ENCODE measurements around the gene OVOL1. TPM values are rescaled to one million over a fixed set of nuclear protein-coding genes. Genes with fewer than 3 reads are reported as not detected.
"Not testable (repeated sequence)": the region's sequence is repeated elsewhere in the genome, so short reads cannot be mapped to it uniquely, and the experiment has no call there.

The OVOL1 gene
- total RNA-seq, 1 donor from 2014 or later: 49.0 TPM

DNA sequence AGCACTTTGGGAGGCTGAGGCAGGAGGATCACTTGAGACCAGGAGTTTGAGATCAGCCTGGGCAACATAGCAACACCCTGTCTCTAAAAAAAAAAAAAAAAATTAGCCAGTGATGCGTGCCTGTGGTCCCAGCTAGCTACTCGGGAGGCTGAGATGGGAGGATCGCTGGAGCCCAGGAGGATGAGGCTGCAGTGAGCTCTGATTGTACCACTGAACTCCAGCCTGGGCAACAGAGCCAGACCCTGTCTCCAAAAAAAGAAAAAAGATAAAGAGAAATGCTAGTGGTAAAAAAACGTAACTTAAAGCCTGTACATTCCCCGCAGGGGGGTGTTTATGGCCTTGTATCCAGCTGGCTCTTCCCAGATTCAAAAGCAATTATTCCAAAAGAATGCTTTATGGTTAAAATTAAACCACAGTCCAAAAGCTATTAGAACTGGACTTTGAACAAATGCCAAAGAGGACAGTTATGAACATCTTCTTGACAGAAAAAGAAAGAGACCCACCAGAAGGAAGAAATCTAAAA lies 30.5 kb downstream of the OVOL1 start:
- ATAC-seq: no peak

DNA sequence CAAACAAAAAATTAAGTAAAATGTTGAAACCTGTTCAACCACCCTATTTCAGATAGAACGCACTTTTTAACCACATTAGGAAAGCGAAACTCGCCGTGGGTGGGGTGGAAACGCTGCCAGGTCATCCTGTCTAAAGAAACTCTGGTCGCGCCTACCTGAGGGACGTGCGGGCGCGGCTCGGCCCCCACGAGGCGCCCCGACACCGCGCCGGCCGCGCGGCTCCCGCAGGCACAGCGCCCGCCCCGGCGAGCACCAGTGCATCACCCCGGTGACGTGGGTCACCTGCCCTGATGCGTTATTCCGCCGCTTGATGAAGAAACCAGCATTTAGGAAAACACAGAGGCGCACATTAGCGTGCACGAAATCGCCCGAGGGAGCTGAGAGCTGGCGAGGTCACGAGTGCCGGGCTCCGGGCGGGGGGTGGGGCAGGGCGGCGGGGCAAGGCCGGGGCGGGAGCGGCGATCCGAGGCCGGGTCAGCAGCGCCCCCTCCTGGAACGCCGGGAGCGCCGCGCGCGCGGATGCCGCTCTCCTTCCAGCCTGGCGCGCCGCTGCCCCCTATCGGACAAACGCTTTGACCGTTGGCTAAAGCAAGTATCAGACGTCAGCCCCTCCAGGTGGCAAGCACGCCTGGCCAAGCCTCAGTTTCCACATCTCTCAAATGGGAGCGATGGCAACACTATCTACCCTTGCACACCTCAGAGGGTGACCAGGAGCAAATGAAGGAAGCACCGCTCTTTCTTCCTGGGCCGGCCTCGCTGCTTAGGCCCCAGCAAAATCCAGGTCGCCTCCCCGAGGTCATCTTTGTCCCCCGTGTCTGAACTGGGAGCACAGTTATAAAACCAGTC lies 31.2 kb downstream of the OVOL1 start:
- peak; percentile 88 for ATAC-seq

DNA sequence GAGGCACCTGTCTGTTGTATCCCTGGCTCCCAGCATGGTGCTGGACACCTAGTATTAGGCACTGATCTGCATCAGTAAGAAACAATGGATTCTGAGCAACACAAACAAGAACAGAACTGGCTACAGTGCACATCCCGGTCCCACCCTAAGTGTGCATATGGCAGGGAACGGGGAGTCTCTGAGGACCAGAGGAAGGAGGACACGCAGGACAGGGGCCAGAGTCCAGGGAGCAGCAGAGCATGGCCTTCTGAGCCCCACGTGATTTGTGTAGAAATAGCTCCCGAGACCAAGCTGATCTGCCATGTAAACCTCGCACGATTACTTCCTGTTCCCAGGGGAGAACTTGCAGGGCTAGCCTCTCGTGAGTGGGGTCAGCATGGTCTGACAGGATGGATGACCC lies 34.2 kb downstream of the OVOL1 start:
- ATAC-seq: no peak

DNA sequence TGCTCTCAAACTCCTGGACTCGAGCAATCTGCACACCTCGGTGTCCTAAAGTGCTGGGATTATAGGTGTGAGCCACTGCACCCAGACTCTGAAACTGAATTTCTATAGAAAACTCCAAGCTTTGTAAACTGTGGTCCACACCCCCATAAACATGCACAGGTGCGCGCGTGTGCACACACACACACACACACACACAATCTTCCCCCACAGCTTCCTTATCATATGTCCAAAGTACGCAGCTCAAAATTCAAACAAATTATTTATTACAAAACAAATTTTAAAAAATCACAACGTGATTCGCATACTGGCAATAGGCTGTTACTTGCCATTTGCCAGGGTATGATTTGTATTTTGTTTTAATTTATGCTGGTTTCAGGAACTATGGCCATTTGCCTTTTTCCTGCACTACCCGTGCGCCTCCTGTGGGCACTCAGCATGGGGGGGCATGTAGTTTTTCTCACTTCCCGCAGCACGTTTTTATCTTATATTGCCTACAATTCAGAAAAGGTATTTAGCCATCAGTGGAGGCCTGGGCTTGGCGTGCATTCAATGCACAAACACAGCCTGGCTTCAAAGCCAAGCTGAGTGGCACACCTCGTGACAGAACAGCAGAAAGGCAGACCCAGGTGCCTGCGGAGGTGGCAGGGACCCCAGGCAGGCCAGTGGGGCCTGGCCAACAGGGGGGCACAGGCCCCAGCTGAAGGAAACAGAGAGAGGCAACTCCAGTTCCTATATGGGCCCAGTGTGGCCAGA lies 36.1 kb downstream of the OVOL1 start:
- no peak for ATAC-seq

DNA sequence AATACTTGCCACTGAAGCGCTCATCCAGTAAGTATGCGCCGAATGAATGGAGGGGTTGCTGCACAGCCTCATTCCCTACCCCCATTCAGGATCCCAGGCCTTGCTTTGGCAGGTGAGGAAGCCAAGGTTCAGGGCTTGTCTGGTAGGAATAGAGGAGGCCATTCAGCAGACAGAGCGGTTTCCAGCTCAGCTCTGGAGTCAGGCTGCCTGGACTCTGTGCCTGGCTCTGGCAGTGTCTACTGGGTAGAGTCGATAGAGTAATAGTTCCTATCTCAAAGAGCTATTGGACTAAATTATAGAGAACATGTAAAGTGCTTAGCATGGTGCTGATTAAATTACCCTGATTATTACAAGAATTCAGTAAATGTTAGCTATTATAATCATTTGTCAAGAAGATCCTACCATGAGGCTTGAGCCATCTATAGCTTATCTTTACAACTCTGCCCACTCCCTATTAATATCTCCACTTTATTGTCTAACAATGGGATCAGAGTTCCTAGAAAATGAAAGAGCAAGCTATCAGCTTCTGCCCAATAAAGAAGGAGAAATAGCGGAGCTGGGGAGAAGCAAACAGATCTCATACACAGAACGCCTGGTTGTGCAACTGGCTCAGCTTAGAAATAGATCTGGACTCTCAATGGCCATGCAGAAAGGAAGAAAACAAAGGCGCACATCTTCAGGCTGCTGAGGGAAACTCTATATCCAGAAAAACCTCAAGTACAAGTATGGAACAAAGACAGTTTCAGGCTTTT lies 40.3 kb downstream of the OVOL1 start:
- no peak for ATAC-seq

DNA sequence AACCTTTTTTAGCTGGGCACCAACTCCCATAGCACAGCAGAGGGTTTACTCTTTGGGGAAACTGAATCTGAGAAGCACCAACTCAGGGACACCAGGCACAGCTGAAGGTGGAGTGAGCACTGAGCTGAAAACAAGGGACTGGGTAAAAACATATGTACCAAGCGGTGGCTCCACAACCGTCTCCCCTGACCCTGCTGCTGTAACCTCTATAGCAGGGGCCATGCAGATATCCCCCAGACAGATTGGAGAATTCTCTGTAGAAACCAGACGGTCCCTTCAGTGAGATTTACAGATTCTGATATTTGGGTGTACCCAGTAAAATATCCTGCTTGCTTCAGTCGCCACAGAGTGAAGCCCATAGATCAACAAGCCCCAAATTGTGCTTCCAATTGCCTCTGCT lies 42.6 kb downstream of the OVOL1 start:
- ATAC-seq: no peak

DNA sequence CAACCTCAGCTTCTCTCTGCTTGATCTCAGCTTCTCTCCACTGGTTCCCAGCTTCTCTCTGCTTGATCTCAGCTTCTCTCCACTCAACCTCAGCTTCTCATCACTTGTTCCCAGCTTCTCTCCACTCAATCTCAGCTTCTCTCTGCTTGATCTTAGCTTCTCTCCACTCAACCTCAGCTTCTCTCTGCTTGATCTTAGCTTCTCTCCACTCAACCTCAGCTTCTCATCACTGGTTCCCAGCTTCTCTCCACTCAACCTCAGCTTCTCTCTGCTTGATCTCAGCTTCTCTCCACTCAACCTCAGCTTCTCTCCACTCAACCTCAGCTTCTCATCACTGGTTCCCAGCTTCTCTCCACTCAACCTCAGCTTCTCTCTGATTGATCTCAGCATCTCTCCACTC lies 45.4 kb downstream of the OVOL1 start:
- not testable (repeated sequence) for ATAC-seq

DNA sequence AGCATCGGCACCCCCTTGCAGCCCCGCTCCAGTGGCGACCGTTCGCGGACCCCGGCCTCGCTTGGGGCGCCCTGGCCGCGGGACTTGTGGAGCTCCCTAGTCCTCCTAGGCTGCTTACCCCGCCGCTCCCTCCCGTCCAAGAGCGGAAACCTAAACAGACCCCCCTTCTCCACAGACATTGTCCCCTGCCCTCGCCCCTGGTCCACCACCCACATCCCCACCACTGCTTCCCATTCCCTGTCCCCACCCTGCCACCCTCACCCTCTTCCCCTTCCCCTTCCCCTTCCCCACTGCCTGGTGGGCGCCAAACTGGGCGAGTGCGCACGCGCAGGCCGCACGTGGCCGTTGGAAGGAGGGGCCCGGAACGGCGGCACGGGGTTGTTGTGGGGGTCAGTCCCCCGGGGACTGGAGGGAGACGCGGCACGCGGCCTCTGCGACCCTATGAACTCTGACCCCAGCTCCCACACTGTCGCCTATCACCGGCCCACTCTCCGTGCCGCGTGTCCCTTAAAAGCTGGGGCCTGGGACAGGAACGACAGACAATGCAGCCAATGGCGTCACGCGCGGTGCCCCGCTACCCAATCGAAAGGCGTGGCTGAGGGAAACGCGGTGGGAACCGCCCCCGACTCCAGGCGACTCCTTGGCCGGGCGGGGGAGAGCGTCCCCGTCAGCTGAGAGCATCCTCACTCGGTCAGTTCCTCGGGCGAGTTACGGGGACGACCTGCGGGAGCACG lies 46.6 kb downstream of the OVOL1 start, which contains the start of gene SNX32:
Gene SNX32 (plus strand): TSS at position 667 of the 734 bp plus-strand sequence. CDS start 103 bp downstream, outside the sequence.
- peak; percentile 99 for ATAC-seq

DNA sequence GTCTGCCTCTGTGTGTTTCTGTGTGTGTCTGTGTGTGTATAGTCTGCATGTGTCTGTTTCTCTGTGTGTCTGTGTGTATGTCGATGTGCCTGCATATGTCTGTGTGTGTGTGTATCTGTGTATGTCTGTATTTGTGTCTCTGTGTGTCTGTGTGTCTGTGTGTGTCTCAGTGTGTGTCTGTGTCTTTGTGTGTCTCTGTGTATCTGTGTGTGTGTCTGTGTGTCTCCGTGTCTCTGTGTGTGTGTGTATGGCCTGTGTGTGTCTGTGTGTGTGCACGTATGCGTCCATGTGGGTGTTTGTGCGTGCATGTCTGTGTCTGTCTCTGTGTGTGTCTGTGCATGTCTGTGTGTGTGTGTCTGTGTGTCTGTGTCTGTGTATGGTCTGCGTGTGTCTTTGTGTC lies 47.3 kb downstream of the OVOL1 start:
- ATAC-seq: no peak

DNA sequence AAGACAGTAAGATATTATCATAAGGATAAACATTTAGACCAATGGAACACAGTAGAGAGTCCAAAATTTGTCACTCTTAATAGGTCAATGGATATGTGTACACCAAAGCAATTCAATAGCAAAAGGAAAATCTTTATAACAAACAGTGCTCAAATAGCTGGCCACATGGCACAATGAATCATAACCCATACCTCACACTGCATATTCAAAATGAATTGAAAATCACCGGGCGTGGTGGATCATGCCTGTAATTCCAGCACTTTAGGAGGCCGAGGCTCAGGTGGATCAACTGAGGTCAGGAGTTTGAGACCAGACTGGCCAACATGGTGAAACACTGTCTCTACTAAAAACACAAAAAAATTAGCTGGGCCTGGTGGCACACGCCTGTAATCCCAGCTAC lies 55.3 kb downstream of the OVOL1 start:
- ATAC-seq: peak; percentile 53

DNA sequence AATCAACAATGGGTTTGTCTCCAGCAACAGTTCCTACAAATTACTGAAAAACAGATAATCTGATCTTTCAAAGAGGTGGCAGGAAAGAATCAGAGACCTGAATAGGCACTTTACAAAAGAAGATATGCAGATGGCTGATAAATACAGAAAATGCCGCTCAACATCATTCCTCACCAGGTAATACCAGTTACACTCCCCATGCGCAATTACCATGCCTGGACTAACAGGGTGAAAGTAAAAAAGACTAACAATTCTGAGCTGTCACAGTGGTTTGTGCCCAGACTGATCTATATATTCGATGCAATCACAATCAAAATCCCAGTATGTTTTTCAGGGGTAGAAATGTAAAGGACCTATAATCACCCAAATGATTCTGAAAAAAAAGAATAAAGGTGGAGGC lies 56.9 kb downstream of the OVOL1 start:
- peak; percentile 25 for ATAC-seq

DNA sequence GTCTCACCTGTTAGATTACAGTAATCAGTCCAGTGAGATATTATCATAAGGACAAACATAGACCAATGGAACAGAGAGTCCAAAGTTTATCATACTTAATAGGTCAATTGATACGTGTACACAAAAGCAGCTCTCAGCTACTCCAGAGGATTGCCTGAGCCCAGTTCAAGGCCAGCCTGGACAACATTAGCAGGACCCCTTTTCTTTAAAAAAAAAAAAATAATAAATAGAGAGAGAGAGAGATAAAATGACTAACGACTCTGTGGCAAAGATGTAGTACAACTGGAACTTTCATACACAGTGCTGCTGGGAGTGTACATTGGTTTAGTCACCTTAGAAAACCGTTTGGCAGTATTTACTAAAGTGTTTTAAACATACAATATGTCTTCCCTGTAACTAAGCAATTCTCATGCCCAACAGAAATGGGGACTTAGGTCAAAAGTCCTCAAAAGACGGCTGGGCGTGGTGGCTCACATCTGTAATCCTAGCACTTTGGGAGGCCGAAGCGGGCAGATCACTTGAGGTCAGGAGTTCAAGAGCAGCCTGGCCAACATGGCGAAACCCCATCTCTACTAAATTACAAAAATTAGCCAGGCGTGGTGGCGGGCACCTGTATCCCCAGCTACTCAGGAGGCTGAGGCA lies 57.5 kb downstream of the OVOL1 start:
- ATAC-seq: peak; percentile 6

Other genes starting within 250 kb of the OVOL1 start
- 20.9 TPM for gene LTBP3, start 228.7 kb upstream of the OVOL1 start, total RNA-seq
- gene ZNRD2, start 216.6 kb upstream of the OVOL1 start, total RNA-seq: 31.8 TPM
- 25.9 TPM for gene FAM89B, start 214.5 kb upstream of the OVOL1 start, total RNA-seq
- gene EHBP1L1, start 211.0 kb upstream of the OVOL1 start, total RNA-seq: 52.6 TPM
- gene KCNK7, start 191.3 kb upstream of the OVOL1 start, total RNA-seq: 20.2 TPM
- 32.4 TPM for gene MAP3K11, start 172.8 kb upstream of the OVOL1 start, total RNA-seq
- 23.8 TPM for gene PCNX3, start 171.3 kb upstream of the OVOL1 start, total RNA-seq
- 23.1 TPM for gene SIPA1, start 149.0 kb upstream of the OVOL1 start, total RNA-seq
- 50.3 TPM for gene RELA, start 124.1 kb upstream of the OVOL1 start, total RNA-seq
- 47.3 TPM for gene KAT5, start 74.8 kb upstream of the OVOL1 start, total RNA-seq
- 28.7 TPM for gene RNASEH2C, start 66.3 kb upstream of the OVOL1 start, total RNA-seq
- gene AP5B1, start 6.1 kb upstream of the OVOL1 start, total RNA-seq: 18.2 TPM
- gene SNX32, start 46.9 kb downstream of the OVOL1 start, total RNA-seq: 0.12 TPM
- 645 TPM for gene CFL1, start 71.1 kb downstream of the OVOL1 start, total RNA-seq
- 20.4 TPM for gene MUS81, start 73.4 kb downstream of the OVOL1 start, total RNA-seq
- gene EFEMP2, start 85.7 kb downstream of the OVOL1 start, total RNA-seq: 4.6 TPM
- not detected for gene CTSW, start 92.8 kb downstream of the OVOL1 start, total RNA-seq
- gene FIBP, start 101.4 kb downstream of the OVOL1 start, total RNA-seq: 42.3 TPM
- gene CCDC85B, start 103.6 kb downstream of the OVOL1 start, total RNA-seq: 15.3 TPM
- 28.9 TPM for gene FOSL1, start 113.3 kb downstream of the OVOL1 start, total RNA-seq
- gene C11orf68, start 132.0 kb downstream of the OVOL1 start, total RNA-seq: 16.9 TPM
- gene DRAP1, start 132.4 kb downstream of the OVOL1 start, total RNA-seq: 76.2 TPM
- gene TSGA10IP, start 158.4 kb downstream of the OVOL1 start, total RNA-seq: not detected
- gene SART1, start 174.7 kb downstream of the OVOL1 start, total RNA-seq: 29.7 TPM
- gene EIF1AD, start 215.1 kb downstream of the OVOL1 start, total RNA-seq: 23.0 TPM
- 145 TPM for gene BANF1, start 215.4 kb downstream of the OVOL1 start, total RNA-seq
- 9.2 TPM for gene CST6, start 224.9 kb downstream of the OVOL1 start, total RNA-seq
- not detected for gene CATSPER1, start 239.4 kb downstream of the OVOL1 start, total RNA-seq

Data from esophagus mucosa (tissue), 1 donor.